HG03565 (cell line): ENCODE results near the gene CDK15.

ENCODE experiments used
- ATAC-seq: cut with Tn5 transposase; IDR thresholded peaks from one replicate; pipeline ENCODE4 v1.9.1; 2021; ENCODE audit warnings: mild to moderate bottlenecking, moderate library complexity; ENCODE audit not compliant: unreplicated experiment

The CDK15 gene

DNA sequence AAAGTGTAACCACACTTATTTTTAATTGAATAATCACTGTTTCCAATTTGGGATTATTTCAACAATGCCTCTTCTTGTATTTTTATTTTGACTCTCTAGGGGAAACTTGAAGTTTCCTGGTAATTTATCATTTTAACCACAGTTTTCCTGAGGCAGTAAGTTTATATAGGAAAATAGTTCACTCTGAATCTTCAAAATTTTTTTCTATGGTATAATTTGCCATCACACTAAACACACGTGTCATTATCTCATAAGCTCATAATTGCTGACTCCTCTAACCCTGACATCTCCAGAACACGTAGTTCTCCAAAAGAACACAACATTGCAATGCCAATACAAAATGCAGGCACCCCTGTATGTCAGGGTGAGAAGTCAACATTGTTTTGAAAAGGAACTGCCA is 125.1 kb downstream of the CDK15 start:
- no peak for ATAC-seq

DNA sequence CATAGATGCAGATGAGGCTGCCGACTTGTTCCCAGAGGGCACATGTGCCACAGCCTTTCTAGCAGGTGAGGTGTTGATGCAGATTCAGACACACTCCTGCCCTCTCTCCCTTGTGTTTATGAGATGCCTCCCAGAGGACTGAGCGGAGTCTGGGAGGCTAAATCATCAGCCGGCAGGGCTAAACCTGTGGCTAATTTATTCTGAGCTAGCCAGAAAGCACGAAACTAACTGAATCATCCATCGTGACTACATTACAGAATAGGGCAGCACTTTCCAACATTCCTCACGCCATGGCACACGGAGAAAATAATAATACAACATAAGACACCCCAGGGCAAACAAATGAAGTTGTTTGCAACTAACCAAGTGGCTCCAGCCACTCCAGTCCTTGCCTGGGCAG is 125.6 kb downstream of the CDK15 start:
- no peak for ATAC-seq

DNA sequence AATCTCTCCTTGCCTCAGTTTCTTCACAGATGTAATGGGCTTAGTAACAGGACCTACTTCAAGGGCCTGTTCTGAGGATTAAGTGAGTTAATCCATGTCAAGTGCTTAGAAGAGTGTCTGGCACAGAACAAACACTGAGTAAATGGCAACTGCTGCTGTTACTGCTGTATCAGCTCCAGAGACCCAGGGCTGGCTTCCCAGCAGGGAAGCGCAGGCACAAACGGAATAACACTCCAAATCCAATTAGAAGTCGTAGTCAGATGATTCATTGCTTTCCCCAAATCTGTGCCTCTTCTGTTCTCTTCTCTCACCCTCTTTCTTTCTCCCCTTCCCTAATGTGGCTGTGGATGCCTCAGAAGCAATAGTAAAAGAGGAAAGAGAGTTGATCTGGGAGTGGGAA is 126.2 kb downstream of the CDK15 start:
- ATAC-seq, result no peak

- ATAC-seq, result no peak
These were observed 127.5 kb downstream of the CDK15 start for GRCh38 chr2:201933792-201934237.

DNA sequence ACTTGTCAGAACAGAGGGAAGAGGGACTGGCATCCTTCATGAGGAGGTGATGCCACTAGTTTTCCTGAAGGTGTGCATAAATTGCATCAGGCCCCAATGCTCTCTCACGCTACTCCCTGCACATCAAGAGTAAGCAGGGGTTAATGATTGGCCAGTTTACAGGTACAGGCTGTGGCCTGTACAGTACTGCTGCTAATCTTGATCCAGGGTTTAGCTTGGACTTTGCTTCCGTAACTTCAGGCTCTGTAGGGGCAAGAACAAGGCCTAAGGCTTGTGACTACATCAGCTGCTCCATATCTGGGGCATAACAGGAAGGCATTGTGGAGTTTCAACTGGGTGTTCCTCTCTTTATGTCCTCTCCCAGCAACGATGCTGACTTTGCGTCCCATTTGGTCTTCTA is 130.5 kb downstream of the CDK15 start:
- ATAC-seq, result no peak

- ATAC-seq, result no peak
These were observed 131.0 kb downstream of the CDK15 start for GRCh38 chr2:201937343-201937742.

- ATAC-seq, result no peak
These were observed 131.9 kb downstream of the CDK15 start for GRCh38 chr2:201938156-201938775.

DNA sequence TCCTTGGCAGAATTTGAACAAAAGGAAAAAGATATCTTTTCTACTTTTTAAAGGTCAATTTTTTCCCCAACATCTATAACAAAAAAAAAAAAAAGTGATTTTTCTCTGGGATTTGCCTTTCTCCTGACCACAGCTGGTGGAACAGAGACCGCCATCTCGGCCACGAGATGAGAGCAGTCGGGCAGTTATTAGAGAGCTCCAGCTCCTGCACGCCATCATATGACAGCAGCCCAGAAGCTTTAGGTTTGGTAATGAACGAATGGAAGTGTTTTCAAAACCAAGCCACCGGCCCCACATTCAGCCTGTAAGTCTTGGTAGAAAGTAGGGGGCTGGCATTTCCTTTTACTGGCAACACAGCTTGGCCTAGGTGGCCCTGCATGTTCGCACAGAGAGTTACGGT is 132.4 kb downstream of the CDK15 start:
- no peak for ATAC-seq

- no peak for ATAC-seq
These were observed 133.2 kb downstream of the CDK15 start for GRCh38 chr2:201939453-201939941.

GRCh38 chr2:201942531-201942930 is 136.2 kb downstream of the CDK15 start:
- no peak for ATAC-seq
